ENCODE results near the gene ZSCAN16. TPM values are rescaled to one million over a fixed set of nuclear protein-coding genes. Genes with fewer than 3 reads are reported as not detected.
A peak's percentile ranks its signal among the peaks of the same experiment; 100 is the strongest.

ZSCAN16 gene
- total and polyA plus RNA-seq, 2 of the 13 experiments (the other 11 are each of a cell fraction or from before 2014, with no cell fraction given), result 5.7 to 12.7 TPM

DNA sequence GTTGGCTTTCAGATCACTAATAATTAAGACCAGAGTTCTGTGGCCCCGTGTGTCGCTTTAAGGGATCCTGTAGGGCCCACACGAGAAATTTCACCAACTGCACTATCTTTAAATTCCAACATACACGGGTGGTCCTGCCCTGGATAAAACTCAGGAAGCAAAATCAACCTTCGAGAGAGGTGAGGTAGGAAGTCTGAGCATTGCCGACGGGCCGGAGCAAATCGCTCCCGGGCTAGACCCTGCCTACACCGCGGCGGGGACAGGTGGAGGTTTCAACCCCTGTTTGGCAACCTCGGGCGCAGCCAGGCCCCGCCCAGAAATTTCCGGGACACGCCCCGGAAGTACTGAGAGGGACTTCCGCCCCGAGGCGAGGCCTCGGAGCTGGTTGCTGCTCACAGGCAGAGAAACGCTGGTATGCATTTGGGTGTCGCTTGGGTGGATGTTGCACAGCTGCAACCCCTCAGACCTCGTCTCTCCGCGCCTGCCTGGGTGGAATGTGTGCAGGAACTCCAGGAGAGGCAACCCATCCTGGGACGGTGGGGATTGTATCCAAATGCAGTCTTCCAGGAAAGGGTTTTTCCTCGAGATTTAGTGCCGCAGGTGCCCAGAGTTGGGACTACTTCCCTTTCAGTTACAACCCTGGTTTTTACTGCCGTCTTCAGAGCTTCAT is 37.1 kb downstream of the ZSCAN16 start (continued):
- no peak for TF ChIP-seq FOXP1 (IDR thresholded peaks at IDR 0.05)
- no peak for TF ChIP-seq FOXP1 (CRISPR knock-in tag; IDR thresholded peaks at IDR 0.05)
- TF ChIP-seq SIN3B (IDR thresholded peaks at IDR 0.05; ENCODE audit: low read length), result 0 out of 2 replicates have a peak, but pooled peaks have one; percentile 28
- peak; percentile 60; the same call in 1 of the 2 replicates for TF ChIP-seq NRL (CRISPR knock-in tag; IDR thresholded peaks at IDR 0.05; ENCODE audit: borderline replicate concordance)
- TF ChIP-seq BORCS8-MEF2B (CRISPR knock-in tag; IDR thresholded peaks at IDR 0.05), result peak; percentile 33; the same call in 1 of the 2 replicates
- TF ChIP-seq PHF5A (CRISPR knock-in tag; IDR thresholded peaks at IDR 0.05; ENCODE audit: low read depth, unreplicated experiment), result no peak
- TF ChIP-seq, protein P1, sequence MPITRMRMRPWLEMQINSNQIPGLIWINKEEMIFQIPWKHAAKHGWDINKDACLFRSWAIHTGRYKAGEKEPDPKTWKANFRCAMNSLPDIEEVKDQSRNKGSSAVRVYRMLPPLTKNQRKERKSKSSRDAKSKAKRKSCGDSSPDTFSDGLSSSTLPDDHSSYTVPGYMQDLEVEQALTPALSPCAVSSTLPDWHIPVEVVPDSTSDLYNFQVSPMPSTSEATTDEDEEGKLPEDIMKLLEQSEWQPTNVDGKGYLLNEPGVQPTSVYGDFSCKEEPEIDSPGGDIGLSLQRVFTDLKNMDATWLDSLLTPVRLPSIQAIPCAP (CRISPR knock-in tag; IDR thresholded peaks at IDR 0.05; ENCODE audit: low read depth), result no peak
- peak; percentile 23; the same call in 1 of the 2 replicates for TF ChIP-seq JUND (CRISPR knock-in tag; IDR thresholded peaks at IDR 0.05)
- TF ChIP-seq SOX13 (IDR thresholded peaks at IDR 0.05), result no peak
- TF ChIP-seq SOX13 (CRISPR knock-in tag; conservative IDR thresholded peaks at IDR 0.05 in 1 of 2, IDR thresholded peaks at IDR 0.05 in 1 of 2), result peak in 1 of 2 experiments; percentile 28; a peak in 2 of 4 replicates
- peak; percentile 58 for TF ChIP-seq ZNF501 (CRISPR knock-in tag; IDR thresholded peaks at IDR 0.05)
- TF ChIP-seq, protein P2, sequence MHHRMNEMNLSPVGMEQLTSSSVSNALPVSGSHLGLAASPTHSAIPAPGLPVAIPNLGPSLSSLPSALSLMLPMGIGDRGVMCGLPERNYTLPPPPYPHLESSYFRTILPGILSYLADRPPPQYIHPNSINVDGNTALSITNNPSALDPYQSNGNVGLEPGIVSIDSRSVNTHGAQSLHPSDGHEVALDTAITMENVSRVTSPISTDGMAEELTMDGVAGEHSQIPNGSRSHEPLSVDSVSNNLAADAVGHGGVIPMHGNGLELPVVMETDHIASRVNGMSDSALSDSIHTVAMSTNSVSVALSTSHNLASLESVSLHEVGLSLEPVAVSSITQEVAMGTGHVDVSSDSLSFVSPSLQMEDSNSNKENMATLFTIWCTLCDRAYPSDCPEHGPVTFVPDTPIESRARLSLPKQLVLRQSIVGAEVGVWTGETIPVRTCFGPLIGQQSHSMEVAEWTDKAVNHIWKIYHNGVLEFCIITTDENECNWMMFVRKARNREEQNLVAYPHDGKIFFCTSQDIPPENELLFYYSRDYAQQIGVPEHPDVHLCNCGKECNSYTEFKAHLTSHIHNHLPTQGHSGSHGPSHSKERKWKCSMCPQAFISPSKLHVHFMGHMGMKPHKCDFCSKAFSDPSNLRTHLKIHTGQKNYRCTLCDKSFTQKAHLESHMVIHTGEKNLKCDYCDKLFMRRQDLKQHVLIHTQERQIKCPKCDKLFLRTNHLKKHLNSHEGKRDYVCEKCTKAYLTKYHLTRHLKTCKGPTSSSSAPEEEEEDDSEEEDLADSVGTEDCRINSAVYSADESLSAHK (CRISPR knock-in tag; IDR thresholded peaks at IDR 0.05; ENCODE audit: borderline replicate concordance), result no peak
- TF ChIP-seq ZNF230 (CRISPR knock-in tag; IDR thresholded peaks at IDR 0.05), result 0 out of 2 replicates have a peak, but pooled peaks have one; percentile 34
- peak; percentile 27; the same call in 1 of the 2 replicates for TF ChIP-seq ZNF724P (CRISPR knock-in tag; IDR thresholded peaks at IDR 0.05; ENCODE audit: borderline replicate concordance)
- TF ChIP-seq, protein P3, sequence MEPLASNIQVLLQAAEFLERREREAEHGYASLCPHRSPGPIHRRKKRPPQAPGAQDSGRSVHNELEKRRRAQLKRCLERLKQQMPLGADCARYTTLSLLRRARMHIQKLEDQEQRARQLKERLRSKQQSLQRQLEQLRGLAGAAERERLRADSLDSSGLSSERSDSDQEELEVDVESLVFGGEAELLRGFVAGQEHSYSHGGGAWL (CRISPR knock-in tag; IDR thresholded peaks at IDR 0.05), result peak; percentile 70
- peak; percentile 30 for TF ChIP-seq CBX1 (IDR thresholded peaks at IDR 0.05; ENCODE audit: low read depth)
- no peak for TF ChIP-seq PHB2 (IDR thresholded peaks at IDR 0.05; ENCODE audit: partially characterized antibody)
- TF ChIP-seq, protein P4, sequence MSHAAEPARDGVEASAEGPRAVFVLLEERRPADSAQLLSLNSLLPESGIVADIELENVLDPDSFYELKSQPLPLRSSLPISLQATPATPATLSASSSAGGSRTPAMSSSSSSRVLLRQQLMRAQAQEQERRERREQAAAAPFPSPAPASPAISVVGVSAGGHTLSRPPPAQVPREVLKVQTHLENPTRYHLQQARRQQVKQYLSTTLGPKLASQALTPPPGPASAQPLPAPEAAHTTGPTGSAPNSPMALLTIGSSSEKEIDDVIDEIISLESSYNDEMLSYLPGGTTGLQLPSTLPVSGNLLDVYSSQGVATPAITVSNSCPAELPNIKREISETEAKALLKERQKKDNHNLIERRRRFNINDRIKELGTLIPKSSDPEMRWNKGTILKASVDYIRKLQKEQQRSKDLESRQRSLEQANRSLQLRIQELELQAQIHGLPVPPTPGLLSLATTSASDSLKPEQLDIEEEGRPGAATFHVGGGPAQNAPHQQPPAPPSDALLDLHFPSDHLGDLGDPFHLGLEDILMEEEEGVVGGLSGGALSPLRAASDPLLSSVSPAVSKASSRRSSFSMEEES (CRISPR knock-in tag; IDR thresholded peaks at IDR 0.05), result peak; percentile 68
- TF ChIP-seq, protein P5, sequence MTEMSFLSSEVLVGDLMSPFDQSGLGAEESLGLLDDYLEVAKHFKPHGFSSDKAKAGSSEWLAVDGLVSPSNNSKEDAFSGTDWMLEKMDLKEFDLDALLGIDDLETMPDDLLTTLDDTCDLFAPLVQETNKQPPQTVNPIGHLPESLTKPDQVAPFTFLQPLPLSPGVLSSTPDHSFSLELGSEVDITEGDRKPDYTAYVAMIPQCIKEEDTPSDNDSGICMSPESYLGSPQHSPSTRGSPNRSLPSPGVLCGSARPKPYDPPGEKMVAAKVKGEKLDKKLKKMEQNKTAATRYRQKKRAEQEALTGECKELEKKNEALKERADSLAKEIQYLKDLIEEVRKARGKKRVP (CRISPR knock-in tag; IDR thresholded peaks at IDR 0.05), result peak; percentile 48 to 58; a peak in 1 of 4 replicates
- 0 out of 2 replicates have a peak, but pooled peaks have one; percentile 71 for TF ChIP-seq AKAP8 (CRISPR knock-in tag; IDR thresholded peaks at IDR 0.05)
- peak; percentile 72; the same call in 1 of the 2 replicates for TF ChIP-seq KLF15 (CRISPR knock-in tag; IDR thresholded peaks at IDR 0.05; ENCODE audit: borderline replicate concordance)
- TF ChIP-seq ZFP82 (CRISPR knock-in tag; IDR thresholded peaks at IDR 0.05; ENCODE audit: borderline replicate concordance), result 0 out of 2 replicates have a peak, but pooled peaks have one; percentile 26
- TF ChIP-seq DMAP1 (CRISPR knock-in tag; IDR thresholded peaks at IDR 0.05), result peak; percentile 77; the same call in 1 of the 2 replicates
- TF ChIP-seq ZBTB42 (CRISPR knock-in tag; IDR thresholded peaks at IDR 0.05), result 0 out of 2 replicates have a peak, but pooled peaks have one; percentile 37
- peak; percentile 63; the same call in 1 of the 2 replicates for TF ChIP-seq ZNF563 (CRISPR knock-in tag; IDR thresholded peaks at IDR 0.05)
